ENCODE results near the gene CCDC148.

The CCDC148 gene

GRCh38 chr2:158378926-158379325 is 77.6 kb downstream of the CCDC148 start:
- H3K9me3 ChIP-seq (ENCODE audit: insufficient read depth, low read length), result no peaks in the 10 kb centered on the region

GRCh38 chr2:158366342-158366741 is 90.2 kb downstream of the CCDC148 start:
- TF ChIP-seq EZH2phosphoT487 (conservative IDR thresholded peaks at IDR 0.05; ENCODE audit: low read length), result no peak
- no peak for TF ChIP-seq CTCF (IDR thresholded peaks at IDR 0.05; ENCODE audit: insufficient read depth, low read length, poor library complexity, severe bottlenecking)
- Histone ChIP-seq H3K9ac (ENCODE audit: low read length) (no peak overlapping the region), H4K20me1 (ENCODE audit: low read depth, low read length) (no peaks in the 10 kb centered on the region), H3K27ac (ENCODE audit: low read depth, low read length) (no peak overlapping the region), H3K36me3 (ENCODE audit: low read length) (no peaks in the 10 kb centered on the region), H2AFZ (ENCODE audit: low read depth, low read length, severe bottlenecking) (no peak overlapping the region), H3K79me2 (ENCODE audit: insufficient read depth, low read length) (no peaks in the 10 kb centered on the region), H3K4me3 (ENCODE audit: insufficient read depth, low read length, poor library complexity, severe bottlenecking) (no peak overlapping the region), H3F3A (ENCODE audit: insufficient read depth) (no peaks in the 10 kb centered on the region), H3K9me3 (ENCODE audit: insufficient read depth, low read length) (no peaks in the 10 kb centered on the region), H3K4me2 (ENCODE audit: low read depth, low read length, poor library complexity, severe bottlenecking) (no peak overlapping the region), H3K9me2 (replicated peaks; ENCODE audit: insufficient read depth, low read length) (no peaks in the 10 kb centered on the region), H3K27me3 (ENCODE audit: low read length) (no peaks in the 10 kb centered on the region)

More at GRCh38 chr2:158378926-158379325, 77.6 kb downstream of the CCDC148 start:
- no peak overlapping the region for H2AFZ ChIP-seq (ENCODE audit: low read depth, low read length, severe bottlenecking)
- no peak overlapping the region for H3K4me2 ChIP-seq (ENCODE audit: low read depth, low read length, poor library complexity, severe bottlenecking)
- H3K4me3 ChIP-seq (ENCODE audit: insufficient read depth, low read length, poor library complexity, severe bottlenecking), result no peak overlapping the region
- H4K20me1 ChIP-seq (ENCODE audit: low read depth, low read length), result no peaks in the 10 kb centered on the region
- no peak overlapping the region for H3K9ac ChIP-seq (ENCODE audit: low read length)
- H3K79me2 ChIP-seq (ENCODE audit: insufficient read depth, low read length), result no peaks in the 10 kb centered on the region
- TF ChIP-seq EZH2phosphoT487 (conservative IDR thresholded peaks at IDR 0.05; ENCODE audit: low read length) (no peak), CTCF (IDR thresholded peaks at IDR 0.05; ENCODE audit: insufficient read depth, low read length, poor library complexity, severe bottlenecking) (no peak)
- H3F3A ChIP-seq (ENCODE audit: insufficient read depth), result no peaks in the 10 kb centered on the region
- H3K27me3 ChIP-seq (ENCODE audit: low read length), result no peaks in the 10 kb centered on the region
- H3K9me2 ChIP-seq (replicated peaks; ENCODE audit: insufficient read depth, low read length), result no peaks in the 10 kb centered on the region
- H3K27ac ChIP-seq (ENCODE audit: low read depth, low read length), result no peak overlapping the region
- no peaks in the 10 kb centered on the region for H3K36me3 ChIP-seq (ENCODE audit: low read length)

GRCh38 chr2:158359846-158360245 is 96.7 kb downstream of the CCDC148 start:
- Histone ChIP-seq H3K27me3 (ENCODE audit: low read length) (no peaks in the 10 kb centered on the region), H3K4me3 (ENCODE audit: insufficient read depth, low read length, poor library complexity, severe bottlenecking) (no peak overlapping the region), H3K9me3 (ENCODE audit: insufficient read depth, low read length) (no peaks in the 10 kb centered on the region), H3K27ac (ENCODE audit: low read depth, low read length) (no peak overlapping the region), H3K9ac (ENCODE audit: low read length) (no peak overlapping the region), H3K36me3 (ENCODE audit: low read length) (no peaks in the 10 kb centered on the region), H3K79me2 (ENCODE audit: insufficient read depth, low read length) (no peaks in the 10 kb centered on the region), H4K20me1 (ENCODE audit: low read depth, low read length) (no peaks in the 10 kb centered on the region), H3F3A (ENCODE audit: insufficient read depth) (no peaks in the 10 kb centered on the region), H2AFZ (ENCODE audit: low read depth, low read length, severe bottlenecking) (no peak overlapping the region), H3K4me2 (ENCODE audit: low read depth, low read length, poor library complexity, severe bottlenecking) (no peak overlapping the region), H3K9me2 (replicated peaks; ENCODE audit: insufficient read depth, low read length) (no peaks in the 10 kb centered on the region)
- no peak for TF ChIP-seq EZH2phosphoT487 (conservative IDR thresholded peaks at IDR 0.05; ENCODE audit: low read length)
- TF ChIP-seq CTCF (IDR thresholded peaks at IDR 0.05; ENCODE audit: insufficient read depth, low read length, poor library complexity, severe bottlenecking), result no peak
